Spleen (tissue), 7 donors: ENCODE results near the gene LCE1F.

Source experiments
- POLR2A ChIP-seq, 3 donors: fragments of 450-650 bp; IDR thresholded peaks; one replicate each; pipeline ENCODE4 v1.5.1; 2017; ENCODE audit warnings: antibody characterized with exemption in 3 of 3, mild to moderate bottlenecking in 1 of 3
- POLR2AphosphoS5 ChIP-seq, 3 donors: sonication (generic); formaldehyde crosslinking; IDR thresholded peaks; one replicate each; pipeline ENCODE4 v1.5.1; 2017; ENCODE audit warnings: antibody characterized with exemption in 3 of 3
- TF ChIP-seq, protein P1 (sequence below), 11 experiments: fragments of 200-600 bp in 7 of 11; fragments of 450-650 bp in 4 of 11; sonication (generic) in 4 of 11; IDR thresholded peaks in 8 of 11; conservative IDR thresholded peaks in 3 of 11; 1 replicate in 7 of 11; 2 replicates in 4 of 11; pipeline versions ENCODE4 v1.4.0 to v1.8.0; 2016 to 2021; ENCODE audit warnings: antibody characterized with exemption in 11 of 11, inconsistent platforms in 4 of 11, mild to moderate bottlenecking in 1 of 11
- donor health status: DM: no; HTN: no; CAD: no; lungs with moderate emphysema.
- donor health status: DM: no; HTN: no; CAD: no.
- donor health status: DM: no; HTN: no; CAD: no.

DNA sequence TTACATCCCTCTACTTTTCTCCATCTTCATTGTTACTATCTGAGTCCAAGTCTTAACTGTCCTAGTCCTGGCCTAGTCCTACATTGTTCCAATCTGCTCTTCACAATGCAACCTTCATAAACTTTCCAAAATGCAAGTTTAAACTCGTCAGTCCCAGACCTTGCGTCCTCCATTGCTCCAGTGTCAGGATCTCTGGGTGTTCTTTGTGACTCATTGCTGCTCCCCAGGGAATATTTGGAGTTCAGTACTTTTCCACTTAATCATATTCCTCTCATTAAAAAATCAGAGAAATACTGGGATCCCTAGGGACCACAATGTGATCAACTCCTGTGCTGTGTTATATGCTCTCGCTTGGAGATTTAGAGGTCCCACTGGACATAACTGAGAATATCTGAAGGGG lies 35.1 kb upstream of the LCE1F start:
- TF ChIP-seq, protein P1, sequence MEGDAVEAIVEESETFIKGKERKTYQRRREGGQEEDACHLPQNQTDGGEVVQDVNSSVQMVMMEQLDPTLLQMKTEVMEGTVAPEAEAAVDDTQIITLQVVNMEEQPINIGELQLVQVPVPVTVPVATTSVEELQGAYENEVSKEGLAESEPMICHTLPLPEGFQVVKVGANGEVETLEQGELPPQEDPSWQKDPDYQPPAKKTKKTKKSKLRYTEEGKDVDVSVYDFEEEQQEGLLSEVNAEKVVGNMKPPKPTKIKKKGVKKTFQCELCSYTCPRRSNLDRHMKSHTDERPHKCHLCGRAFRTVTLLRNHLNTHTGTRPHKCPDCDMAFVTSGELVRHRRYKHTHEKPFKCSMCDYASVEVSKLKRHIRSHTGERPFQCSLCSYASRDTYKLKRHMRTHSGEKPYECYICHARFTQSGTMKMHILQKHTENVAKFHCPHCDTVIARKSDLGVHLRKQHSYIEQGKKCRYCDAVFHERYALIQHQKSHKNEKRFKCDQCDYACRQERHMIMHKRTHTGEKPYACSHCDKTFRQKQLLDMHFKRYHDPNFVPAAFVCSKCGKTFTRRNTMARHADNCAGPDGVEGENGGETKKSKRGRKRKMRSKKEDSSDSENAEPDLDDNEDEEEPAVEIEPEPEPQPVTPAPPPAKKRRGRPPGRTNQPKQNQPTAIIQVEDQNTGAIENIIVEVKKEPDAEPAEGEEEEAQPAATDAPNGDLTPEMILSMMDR (IDR thresholded peaks at IDR 0.05 in 8 of 11, conservative IDR thresholded peaks at IDR 0.05 in 3 of 11) = no peak
- TF ChIP-seq POLR2A (IDR thresholded peaks at IDR 0.05) = no peak
- no peak for TF ChIP-seq POLR2AphosphoS5 (IDR thresholded peaks at IDR 0.05)
